CD4-positive, alpha-beta T cell (primary cell): ENCODE data around the gene GPC6. TPM values are rescaled to one million over a fixed set of nuclear protein-coding genes. Genes with fewer than 3 reads are reported as not detected.

ENCODE experiments used
- ATAC-seq: fragments of 200-7000 bp; cut with Tn5 transposase; one replicate; pipeline ENCODE4 v1.10.0; 2022; ENCODE audit warnings: mild to moderate bottlenecking; ENCODE audit not compliant: poor library complexity
- CTCF ChIA-PET: fragments of 350-600 bp; sonication (Branson Sonifier 250); formaldehyde crosslinking; loops from one replicate; lab custom pipeline; 2021; ENCODE audit warnings: antibody characterized with exemption, inconsistent platforms; lab: Charles Lee
- POLR2A ChIA-PET: fragments of 350-600 bp; sonication (Branson Sonifier 250); formaldehyde crosslinking; loops from one replicate; lab custom pipeline; 2021; ENCODE audit warnings: antibody characterized with exemption, inconsistent platforms; lab: Charles Lee
- DNase-seq, 14 experiments: peaks; one replicate each; pipeline ENCODE4 v3.0.0-alpha.2; 2013 to 2020; ENCODE audit warnings: mixed read lengths in 2 of 14
- H3K27ac ChIP-seq, 2 donors: one replicate each; pipeline versions ENCODE4 v1.5.1 to v1.7.0; 2013; ENCODE audit warnings: low read length in 2 of 2, low read depth in 1 of 2, mild to moderate bottlenecking in 1 of 2
- H3K27me3 ChIP-seq, 2 experiments: 1 replicate in 1 of 2; 2 replicates in 1 of 2; pipeline versions ENCODE4 v1.6.1 to v1.7.0; 2013; ENCODE audit warnings: low read length in 2 of 2, control low read depth in 1 of 2, mild to moderate bottlenecking in 1 of 2, moderate library complexity in 1 of 2; ENCODE audit not compliant: insufficient read depth in 2 of 2, control insufficient read depth in 1 of 2
- H3K36me3 ChIP-seq: one replicate; pipeline ENCODE4 v1.6.1; 2013; ENCODE audit warnings: low read length, control low read depth; ENCODE audit not compliant: insufficient read depth
- H3K4me1 ChIP-seq: one replicate; pipeline ENCODE4 v1.6.1; 2013; ENCODE audit warnings: low read length, control low read depth; ENCODE audit not compliant: insufficient read depth
- H3K4me3 ChIP-seq: one replicate; pipeline ENCODE4 v1.5.1; 2013; ENCODE audit warnings: mild to moderate bottlenecking, low read length, moderate library complexity
- H3K9me3 ChIP-seq, 2 experiments: 1 replicate in 1 of 2; 2 replicates in 1 of 2; pipeline versions ENCODE4 v1.6.1 to v1.7.0; 2013; ENCODE audit warnings: low read length in 2 of 2, mild to moderate bottlenecking in 2 of 2, control low read depth in 1 of 2, moderate library complexity in 1 of 2; ENCODE audit not compliant: control insufficient read depth in 1 of 2, insufficient read depth in 1 of 2
- H3K27ac Mint-ChIP-seq: one replicate; pipeline ENCODE4 v1.8.0; 2020; ENCODE audit warnings: mixed read lengths
- H3K27me3 Mint-ChIP-seq: one replicate; pipeline ENCODE4 v1.8.0; 2021; ENCODE audit warnings: mixed read lengths
- H3K36me3 Mint-ChIP-seq: one replicate; pipeline ENCODE4 v1.8.0; 2021; ENCODE audit warnings: low read depth, mixed read lengths
- H3K4me1 Mint-ChIP-seq: one replicate; pipeline ENCODE4 v1.8.0; 2021; ENCODE audit warnings: low read depth, mixed read lengths
- H3K4me3 Mint-ChIP-seq: one replicate; pipeline ENCODE4 v1.8.0; 2020; ENCODE audit warnings: mild to moderate bottlenecking, mixed read lengths
- H3K9me3 Mint-ChIP-seq: one replicate; pipeline ENCODE4 v1.8.0; 2020; ENCODE audit warnings: mixed read lengths
- CTCF ChIP-seq: fragments of 200-600 bp; IDR thresholded peaks from one replicate; pipeline ENCODE4 v1.8.0; 2022; ENCODE audit warnings: antibody characterized with exemption, mild to moderate bottlenecking
- intact Hi-C, 2 experiments: fragments of 100-400 bp; cut with DNase I in 1 of 2; cut with micrococcal nuclease in 1 of 2; formaldehyde crosslinking; loops; one replicate each; pipeline versions ENCODE4 v1.15.1 to v1.9.0; 2023 to 2025; cut with DNase I, micrococcal nuclease
- total RNA-seq, 174 experiments: library from RNA in 2 of 174; stranded (reverse) in 2 of 174; gene quantifications; one replicate each; pipeline ENCODE4 v1.2.3 and lab custom pipeline; 2021 to 2026

GPC6 gene
- total RNA-seq, 2 experiments from 2014 or later, result not detected

GRCh38 chr13:94324767-94325540 is 1098.3 kb downstream of the GPC6 start:
- peak overlapping the region; percentile 87 for H3K27ac Mint-ChIP-seq
- no peak for ATAC-seq
- H3K4me3 Mint-ChIP-seq, result no peak overlapping the region
- peaks cover 63% of the 10 kb centered on the region for H3K4me1 ChIP-seq
- peaks cover 64% of the 10 kb centered on the region for H3K4me1 Mint-ChIP-seq
- peaks cover 8% of the 10 kb centered on the region for H3K9me3 Mint-ChIP-seq
- peaks cover 5% of the 10 kb centered on the region for H3K27me3 Mint-ChIP-seq
- POLR2A ChIA-PET, result no interaction called here
- H3K4me3 ChIP-seq, result no peak overlapping the region
- no peaks in the 10 kb centered on the region for H3K27me3 ChIP-seq
- peak overlapping the region; percentile 51 to 74 for H3K27ac ChIP-seq
- no peak for TF ChIP-seq CTCF
- H3K9me3 ChIP-seq, result no peaks in the 10 kb centered on the region
- DNase-seq, result no peak
- peaks cover 4% of the 10 kb centered on the region for H3K36me3 Mint-ChIP-seq
- intact Hi-C loops, result loop anchor here in 1 of 2 experiments (10.0 kb wide), 2 partner anchors 220 to 280 kb away; partner anchors contain the start of gene GPR180
- CTCF ChIA-PET, result no interaction called here
- H3K36me3 ChIP-seq, result no peaks in the 10 kb centered on the region

GRCh38 chr13:94325650-94326049 is 1099.0 kb downstream of the GPC6 start:
- Mint-ChIP-seq H3K27ac (peak overlapping the region; percentile 37), H3K9me3 (peaks cover 8% of the 10 kb centered on the region), H3K4me3 (no peak overlapping the region), H3K27me3 (peaks cover 11% of the 10 kb centered on the region), H3K36me3 (peaks cover 4% of the 10 kb centered on the region), H3K4me1 (peaks cover 71% of the 10 kb centered on the region)
- TF ChIP-seq CTCF, result no peak
- no peaks in the 10 kb centered on the region for H3K9me3 ChIP-seq
- ATAC-seq, result no peak
- ChIA-PET CTCF (no interaction called here), POLR2A (no interaction called here)
- H3K4me3 ChIP-seq, result no peak overlapping the region
- H3K36me3 ChIP-seq, result no peaks in the 10 kb centered on the region
- no peak overlapping the region for H3K27ac ChIP-seq
- intact Hi-C loops, result loop anchor here in 1 of 2 experiments (10.0 kb wide), 2 partner anchors 219 to 279 kb away; partner anchors contain the start of gene GPR180
- H3K27me3 ChIP-seq, result no peaks in the 10 kb centered on the region
- DNase-seq, result no peak
- peaks cover 70% of the 10 kb centered on the region for H3K4me1 ChIP-seq

- H3K4me1 ChIP-seq, result peaks cover 76% of the 10 kb centered on the region
- CTCF ChIA-PET, result no interaction called here
- TF ChIP-seq CTCF, result no peak
Observed at GRCh38 chr13:94327318-94327717, 1100.7 kb downstream of the GPC6 start.

More at GRCh38 chr13:94327318-94327717, 1100.7 kb downstream of the GPC6 start:
- no peaks in the 10 kb centered on the region for H3K36me3 ChIP-seq
- peaks cover 4% of the 10 kb centered on the region for H3K36me3 Mint-ChIP-seq
- H3K27ac ChIP-seq, result no peak overlapping the region
- H3K9me3 ChIP-seq, result no peaks in the 10 kb centered on the region
- peak overlapping the region; percentile 39 for H3K4me3 Mint-ChIP-seq
- peaks cover 28% of the 10 kb centered on the region for H3K27me3 Mint-ChIP-seq
- peak in 4 of 14 experiments; percentile 20 to 59 (median 40) for DNase-seq
- POLR2A ChIA-PET, result interaction anchor here (0.6 to 1.2 kb wide), 4 partner anchors 10 to 1349 kb away, joined by 3 to 6 read pairs (median 3); partner anchors contain the start of gene DNAJC3
- H3K27me3 ChIP-seq, result no peaks in the 10 kb centered on the region
- peaks cover 80% of the 10 kb centered on the region for H3K4me1 Mint-ChIP-seq
- peak overlapping the region; percentile 18 for H3K4me3 ChIP-seq
- H3K9me3 Mint-ChIP-seq, result peaks cover 8% of the 10 kb centered on the region
- ATAC-seq, result no peak
- intact Hi-C loops, result loop anchor here in 1 of 2 experiments (10.0 kb wide), 2 partner anchors 217 to 277 kb away; partner anchors contain the start of gene GPR180
- peak overlapping the region; percentile 38 for H3K27ac Mint-ChIP-seq
